Measurements from ENCODE around the gene DIPK1B.

The DIPK1B gene

DNA sequence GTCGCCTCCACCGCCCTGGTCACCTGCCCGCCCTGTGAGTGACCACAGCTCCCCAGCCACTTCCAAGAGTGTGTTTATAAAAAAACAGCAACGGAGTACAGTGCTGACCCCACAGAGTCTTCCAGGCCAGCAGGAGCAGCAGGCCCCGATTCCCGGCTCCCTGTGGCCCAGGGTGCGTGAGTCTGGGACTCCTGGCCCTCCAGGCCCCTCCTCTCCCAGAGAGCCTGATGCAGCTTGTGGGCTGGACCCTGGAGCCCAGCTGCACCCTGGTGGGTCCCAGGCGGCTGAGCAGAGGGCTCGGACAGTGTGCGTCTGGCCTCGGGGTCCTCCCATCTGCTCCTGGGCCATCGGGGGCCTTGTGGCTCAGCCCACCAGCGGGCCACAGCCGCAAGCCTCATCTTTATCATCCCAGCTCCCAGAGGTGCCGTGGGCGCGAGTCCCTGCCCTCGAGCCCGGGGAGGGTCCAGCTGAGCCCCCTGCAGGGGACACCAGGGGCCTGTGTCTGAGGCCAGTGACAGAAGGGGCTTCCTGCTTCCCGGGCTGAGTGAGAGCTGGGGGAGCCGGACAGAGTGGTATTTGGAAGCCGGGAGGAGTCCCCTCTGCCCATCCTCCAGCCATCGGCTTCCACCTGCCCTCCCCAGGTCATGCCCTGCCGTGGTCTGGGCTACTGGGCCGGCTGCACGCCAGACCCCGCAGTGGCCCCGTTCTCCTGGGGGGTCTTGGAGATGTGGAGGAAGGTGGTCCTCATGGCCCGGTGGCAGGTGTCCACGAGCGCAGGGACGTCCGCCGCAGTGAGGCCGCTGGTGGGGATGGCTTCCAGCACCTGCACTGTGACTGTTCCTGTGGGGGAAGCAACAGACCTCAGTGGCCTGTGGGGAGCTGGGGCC is 39.0 kb upstream of the DIPK1B start:
- no peak for DNase-seq

DNA sequence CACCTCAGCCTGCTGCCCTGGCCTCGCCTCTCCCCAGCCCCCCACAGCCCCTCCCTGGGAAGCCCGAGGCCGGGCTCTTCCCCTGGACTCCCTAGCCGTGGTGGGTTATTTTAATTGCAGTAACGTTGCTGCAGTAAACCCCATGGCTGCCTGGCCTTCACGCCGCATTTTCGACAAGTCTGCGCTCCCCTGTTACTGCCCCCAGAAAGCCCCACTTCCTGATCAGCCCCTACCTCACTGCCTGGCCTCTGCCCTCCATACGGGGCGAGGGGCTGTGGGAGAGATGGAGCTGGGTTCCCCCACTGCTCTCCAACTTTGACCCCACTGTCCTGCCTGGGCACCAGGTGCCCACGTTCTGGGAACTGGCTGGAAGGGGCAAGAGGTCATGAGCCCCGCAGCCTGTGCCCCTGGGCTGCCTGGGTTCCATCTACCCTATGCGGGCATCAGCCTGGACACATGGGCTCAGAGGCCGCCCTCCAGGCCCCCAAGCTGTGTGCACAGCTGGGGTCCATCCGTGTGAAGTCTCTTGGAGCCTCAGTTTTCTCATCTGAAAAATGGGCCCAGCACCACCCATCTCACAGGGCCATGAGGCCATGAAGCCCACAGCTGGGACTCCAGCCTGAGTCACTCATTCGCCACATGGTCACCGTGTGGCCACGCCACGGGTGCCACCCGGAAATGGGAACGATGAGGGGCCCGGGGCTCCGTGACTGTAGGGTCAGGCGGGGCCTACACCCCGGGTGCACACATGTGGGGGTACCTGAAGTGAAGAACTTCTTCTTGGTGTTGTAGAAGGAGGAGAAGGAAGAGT is 38.2 kb upstream of the DIPK1B start:
- no peak for DNase-seq

DNA sequence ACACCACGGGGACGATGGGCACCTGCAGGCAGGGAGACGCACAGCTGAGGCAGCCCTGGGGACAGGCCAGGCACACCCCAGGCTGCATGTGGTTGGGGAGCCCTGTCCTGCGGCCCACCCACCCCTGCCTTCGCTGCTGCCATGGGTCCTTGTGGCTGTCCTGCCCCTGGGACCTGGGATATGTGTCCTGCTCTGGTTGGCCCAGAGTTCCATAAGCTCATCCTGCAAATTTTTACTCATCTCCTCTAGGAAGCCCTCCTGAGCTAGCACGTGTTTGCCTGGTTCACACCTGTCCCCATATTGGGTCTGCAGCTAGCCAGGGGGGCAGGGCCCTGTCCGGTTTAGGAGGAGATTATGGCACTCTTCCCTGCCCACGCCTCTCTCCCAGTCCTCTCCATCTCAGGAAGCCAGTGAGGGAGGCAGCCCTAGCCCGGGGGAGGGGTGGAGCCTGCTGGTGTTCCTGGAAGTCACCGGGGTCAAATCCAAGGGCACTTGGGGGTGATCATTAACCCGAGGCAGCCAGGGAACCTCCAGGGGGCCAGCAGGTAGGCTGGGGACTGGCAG is 37.5 kb upstream of the DIPK1B start:
- no peak for DNase-seq

DNA sequence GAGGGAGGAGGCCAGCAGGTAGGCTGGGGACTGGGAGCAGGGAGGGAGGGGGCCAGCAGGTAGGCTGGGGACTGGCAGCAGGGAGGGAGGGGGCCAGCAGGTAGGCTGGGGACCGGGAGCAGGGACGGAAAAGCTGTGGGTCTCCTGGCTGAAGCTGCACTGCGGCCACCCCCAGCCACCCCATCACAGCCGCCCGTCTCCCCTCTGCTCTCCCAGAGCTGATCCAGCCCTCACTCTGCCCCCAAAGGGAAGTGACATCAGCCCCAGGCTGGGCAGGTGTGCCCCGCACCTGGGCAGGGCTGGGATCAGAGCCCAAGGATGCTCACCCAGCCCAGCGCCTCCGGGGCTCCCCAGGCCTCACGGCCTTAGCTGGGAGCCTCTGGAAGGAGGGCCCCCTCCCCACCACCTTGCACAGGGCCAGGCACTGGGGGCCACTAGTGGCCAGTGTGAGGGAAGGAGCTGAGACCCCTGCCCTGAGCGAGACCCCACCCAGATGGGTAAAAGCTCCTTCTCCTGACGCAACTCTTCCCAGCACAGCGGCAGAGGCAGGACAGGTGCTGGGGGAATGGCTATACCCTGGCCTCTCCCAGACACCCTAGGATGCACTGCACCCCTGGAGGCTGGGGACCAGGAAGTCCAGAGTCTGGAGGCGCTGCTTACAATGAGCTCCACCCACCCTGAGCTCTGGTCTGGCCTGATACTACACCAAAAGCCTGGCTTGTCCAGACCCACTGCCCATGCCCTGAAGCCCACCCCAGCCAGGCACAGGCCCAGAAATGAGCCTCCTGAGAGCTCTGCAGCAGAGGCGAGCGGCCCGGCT is 36.7 kb upstream of the DIPK1B start:
- DNase-seq: no peak

DNA sequence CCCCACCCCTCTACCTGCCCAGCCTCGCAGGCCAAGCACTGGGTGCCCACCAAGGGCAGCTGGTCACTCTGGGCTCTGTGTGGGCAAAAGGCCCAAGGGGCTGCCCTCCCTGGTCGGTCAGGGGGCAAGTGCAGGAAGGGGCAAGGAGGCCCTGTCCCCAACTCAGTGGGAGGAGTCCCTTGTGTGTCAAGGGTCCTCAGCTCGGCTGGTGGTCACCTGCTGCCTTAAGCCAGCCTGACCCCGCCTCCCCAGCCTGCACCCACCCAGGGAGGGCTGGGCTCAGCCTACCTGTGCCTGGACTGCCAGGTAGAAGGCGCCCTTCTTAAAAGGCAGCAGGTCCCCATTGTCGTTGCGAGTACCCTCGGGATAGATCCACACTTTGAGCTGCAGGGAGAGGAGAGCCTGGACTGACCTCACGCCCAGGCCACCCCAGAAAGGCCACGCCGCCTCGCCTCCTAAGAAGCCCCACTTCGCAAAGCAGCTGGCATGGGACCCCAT is 36.0 kb upstream of the DIPK1B start:
- no peak for DNase-seq

DNA sequence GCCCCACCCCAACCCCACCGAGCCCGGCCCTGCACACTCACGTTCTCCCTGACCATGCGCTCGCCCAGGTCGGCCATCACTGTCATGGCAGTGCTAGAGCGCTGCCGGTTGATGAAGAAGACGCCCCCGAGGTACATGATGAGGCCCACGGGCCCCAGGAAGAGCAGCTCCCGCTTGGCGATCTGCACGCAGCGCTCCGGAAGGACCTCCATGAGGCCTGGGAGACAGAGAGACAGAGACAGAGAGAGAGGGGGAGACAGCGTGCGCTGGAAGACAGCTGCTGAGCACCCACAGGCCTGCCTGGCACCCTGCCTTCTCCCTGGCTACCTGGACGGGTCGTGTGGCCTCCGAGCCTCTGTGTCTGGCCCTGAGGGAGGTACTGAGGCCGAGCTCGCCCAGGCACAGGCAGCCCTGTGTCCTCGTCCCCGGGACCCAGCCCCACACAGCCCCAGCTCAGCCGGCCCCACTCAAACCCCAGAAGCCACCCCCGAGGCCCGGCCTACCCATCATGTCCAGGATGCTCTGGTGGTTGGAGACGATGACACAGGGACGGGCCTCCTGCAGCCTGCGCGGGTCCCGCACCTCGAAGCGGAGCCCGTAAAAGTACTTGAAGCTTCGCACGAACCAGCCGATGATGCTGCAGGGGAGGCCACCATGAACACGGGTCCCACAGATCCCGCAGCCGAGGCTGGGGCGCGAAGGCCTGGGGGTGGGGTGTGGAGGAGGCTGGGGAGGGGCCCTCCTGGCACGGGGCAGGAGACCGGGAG is 35.3 kb upstream of the DIPK1B start:
- DNase-seq: no peak

DNA sequence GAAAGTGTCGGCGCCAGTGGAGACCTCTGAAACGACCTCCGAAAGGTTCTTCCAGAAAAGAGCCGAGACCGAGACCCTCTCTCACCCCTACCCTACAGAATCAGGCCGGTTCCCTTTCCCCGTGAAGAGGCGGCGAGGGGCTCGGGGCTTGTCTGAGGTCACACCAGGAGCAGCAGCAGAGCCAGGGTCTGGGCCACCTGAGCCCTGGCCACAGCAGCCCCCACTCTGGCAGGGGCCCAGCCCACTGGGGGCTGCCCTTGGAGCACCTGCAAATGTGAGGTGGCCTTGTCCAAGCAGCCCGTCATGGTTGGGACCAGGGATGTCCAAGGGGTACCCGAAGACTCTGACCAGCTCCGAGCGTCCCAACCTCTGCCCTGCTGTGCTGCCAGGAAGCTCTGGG is 34.3 kb upstream of the DIPK1B start:
- DNase-seq: no peak

DNA sequence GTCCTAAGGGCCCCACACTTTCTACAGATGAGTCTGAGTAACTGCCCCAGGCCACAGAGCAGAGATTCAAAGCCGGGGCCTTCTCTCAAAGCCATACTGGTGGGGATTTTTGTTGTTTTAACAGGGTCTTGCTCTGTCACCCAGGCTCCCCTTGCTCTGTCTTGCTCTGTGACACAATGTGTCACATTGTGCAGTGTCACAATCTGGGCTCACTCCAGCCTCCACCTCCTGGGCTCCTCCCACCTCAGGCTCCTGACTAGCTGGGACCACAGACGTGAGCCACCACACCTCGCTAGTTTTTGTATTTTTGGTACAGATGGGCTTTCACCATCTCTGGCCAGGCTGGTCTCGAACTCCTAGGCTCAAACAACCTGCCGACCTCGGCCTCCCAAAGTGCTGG is 33.7 kb upstream of the DIPK1B start:
- no peak for DNase-seq

DNA sequence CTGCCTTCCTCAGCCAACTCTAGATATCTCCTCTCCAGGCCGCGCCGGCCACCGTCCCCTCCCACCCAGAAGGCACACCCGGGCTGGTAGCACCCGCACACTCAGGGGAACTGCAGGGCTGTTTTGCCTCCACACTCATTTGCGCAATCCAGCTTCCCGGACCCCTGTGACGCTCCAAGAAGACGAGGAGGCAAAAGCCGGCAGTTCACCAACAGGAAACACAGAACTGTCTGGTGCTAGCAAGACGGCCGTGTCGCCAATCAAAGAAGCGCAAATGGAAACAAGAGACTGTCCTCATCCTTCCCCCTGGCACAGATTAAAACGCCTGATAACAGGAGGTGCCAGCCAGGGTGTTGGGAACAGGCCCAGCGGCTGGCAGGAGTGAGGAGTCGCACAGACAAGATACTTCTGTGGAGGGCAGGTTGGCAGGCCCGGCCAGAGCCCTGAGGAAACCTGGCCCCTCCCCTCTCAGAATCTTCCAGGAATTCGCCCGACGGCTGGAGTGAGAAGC is 32.9 kb upstream of the DIPK1B start:
- DNase-seq: no peak

DNA sequence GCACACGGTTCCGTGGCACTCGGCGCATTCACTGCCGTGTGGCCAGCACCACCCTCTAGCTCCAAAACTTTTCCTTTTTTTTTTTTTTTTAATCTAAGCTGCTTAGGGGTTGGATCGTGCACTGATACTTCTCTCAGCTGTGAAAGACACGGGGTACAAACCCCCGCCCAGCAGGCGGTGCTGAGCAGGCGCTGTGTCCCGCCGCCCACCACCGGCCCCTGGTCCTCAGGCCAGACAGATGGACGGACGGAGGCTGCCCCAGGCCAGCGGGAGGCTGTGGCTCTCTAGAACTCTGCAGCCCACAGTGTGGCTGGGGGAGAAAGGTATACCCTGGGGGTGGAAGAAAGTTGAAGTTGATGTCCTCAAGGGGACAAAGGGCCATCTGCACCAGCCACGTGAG is 31.3 kb upstream of the DIPK1B start:
- DNase-seq: no peak

DNA sequence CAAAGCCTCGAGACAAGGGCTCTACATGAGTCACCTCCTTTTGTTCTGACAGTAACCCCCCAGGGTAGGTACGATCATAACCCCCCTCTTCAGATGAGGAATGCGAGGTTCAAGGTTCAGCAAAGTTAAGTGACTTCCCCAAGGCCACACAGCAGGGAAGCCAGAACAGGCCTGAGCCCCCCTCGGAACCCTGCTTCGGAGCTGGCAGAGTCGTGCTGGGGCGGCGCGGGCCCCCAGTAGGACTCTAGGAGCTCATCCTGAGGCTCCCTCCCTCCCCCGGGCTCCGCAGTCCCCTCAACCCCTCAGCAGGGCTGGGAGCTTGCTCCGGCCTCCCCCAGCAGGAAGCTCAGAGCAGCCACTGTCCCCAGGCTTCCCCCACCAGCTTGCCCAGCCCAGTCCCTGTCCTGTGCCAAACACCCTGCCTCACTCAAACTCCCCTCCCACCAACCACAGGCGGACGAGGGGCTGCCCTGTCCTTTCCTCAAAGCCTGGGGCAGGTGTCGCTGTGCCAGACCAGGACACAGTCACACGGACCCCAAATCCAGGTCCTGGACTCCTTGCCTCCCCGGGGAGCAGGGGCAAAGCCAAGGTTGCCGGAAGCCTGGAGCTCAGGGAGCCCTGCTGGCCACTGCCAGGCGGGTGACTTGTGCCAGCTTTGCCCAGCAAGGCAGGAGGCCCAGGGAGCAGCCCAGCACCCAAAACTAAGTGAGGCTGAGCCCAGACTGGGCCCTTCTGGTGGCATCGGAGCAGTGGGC is 30.2 kb upstream of the DIPK1B start:
- DNase-seq: no peak

DNA sequence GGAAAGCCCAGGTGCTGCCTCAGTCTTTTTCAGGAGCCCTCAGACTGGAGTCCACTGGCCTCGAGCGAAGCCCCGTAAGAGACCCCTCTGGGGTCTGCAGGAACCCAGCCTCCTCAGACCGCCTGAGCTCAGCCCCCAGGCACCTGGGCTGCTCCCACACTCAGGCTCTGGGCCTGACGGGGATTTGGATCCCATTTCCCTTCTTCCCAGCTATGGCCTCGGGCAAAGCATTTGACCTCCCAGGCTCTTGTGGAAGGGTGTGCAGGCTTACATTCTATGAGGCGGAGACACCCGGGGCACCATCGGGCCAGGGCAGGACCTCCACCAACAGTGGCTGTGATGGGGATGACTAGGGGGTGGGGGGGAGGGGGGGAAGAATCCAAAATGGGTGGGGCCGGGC is 29.7 kb upstream of the DIPK1B start:
- no peak for DNase-seq

DNA sequence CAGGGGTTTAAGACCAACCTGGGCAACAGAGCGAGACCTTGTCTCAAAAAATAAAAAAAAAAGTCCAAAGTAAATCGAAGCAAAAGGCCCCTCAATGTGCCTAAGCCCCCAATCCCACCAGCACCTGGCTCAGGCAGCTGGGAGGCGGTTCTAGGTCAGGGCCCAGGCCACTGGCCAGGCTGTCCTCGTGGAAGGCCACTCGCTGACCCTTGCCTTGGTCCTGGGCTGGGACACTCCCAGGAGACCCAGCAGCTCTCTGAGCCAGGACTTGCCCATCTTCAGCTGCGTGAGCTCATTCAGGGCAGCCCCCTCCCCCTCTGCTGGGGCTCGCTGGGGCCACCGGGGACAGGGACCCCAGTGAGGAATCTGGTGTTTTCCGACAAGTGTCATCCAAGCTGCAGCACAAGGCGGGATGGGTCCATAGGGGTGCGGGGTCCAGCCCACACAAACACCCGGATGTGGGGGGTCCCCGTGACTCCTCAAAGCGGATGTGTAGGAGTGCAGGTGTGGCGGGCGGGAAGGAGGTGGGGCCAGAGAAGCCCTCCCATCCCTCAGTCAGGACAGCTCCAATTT is 29.1 kb upstream of the DIPK1B start:
- DNase-seq: no peak

DNA sequence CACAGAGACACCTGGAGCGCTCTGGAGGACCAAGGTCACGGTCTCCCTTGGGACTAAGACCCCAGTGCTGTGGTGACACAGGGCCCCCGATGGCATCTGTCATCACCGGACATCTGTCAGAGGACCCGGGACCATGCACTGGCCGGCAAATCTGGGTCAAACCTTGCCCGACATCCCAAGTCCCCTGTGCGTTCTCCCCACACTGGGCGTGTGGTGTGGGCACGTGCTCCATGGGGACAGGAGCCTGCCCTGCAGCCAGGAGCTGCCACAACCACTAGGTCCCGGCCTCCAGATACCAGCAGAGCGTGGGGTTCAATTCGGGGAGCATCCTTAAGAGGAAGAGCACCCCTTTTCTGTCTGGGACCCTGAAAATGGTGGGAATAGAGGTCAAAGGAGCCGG is 28.6 kb upstream of the DIPK1B start:
- no peak for DNase-seq

DNA sequence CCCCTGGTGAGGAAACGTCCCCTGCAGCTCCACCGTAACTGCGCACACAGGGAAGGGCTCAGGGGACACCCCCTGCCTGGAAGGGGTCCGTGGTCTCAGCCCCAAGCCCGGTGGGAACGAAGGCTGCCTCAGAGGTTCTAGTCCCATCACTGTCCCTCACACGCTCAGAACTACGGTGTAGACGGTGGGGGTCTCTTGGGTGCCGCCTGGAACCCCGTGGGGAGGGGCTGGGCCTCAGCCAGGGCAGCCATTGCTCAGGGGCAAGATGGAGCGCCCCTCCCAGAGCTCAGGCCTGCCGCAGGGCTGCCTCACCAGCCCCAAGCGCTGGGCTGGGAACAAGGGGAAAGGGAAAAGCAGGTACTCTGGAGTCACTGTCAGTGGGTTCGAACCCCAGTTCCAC is 28.0 kb upstream of the DIPK1B start:
- no peak for DNase-seq

DNA sequence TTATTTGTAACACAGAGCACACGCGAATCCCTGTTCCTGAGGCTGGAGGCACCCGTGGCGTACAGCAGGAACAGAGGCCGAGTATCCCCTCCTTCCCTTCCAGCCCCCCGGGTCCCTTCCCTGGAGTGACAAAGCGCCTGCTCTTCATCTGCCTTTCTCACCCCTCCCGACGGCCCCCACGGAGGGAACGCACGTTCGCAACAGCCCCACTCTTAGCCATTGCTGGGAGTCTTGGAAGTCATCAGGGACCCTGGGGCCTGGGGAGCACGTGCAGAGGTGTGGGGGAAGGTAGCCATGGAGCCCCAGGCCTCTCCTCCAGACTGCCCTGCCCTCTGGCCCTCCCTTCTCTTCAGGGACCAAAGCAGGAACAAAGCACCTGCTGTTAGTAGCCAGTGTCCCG is 27.6 kb upstream of the DIPK1B start:
- DNase-seq: no peak

DNA sequence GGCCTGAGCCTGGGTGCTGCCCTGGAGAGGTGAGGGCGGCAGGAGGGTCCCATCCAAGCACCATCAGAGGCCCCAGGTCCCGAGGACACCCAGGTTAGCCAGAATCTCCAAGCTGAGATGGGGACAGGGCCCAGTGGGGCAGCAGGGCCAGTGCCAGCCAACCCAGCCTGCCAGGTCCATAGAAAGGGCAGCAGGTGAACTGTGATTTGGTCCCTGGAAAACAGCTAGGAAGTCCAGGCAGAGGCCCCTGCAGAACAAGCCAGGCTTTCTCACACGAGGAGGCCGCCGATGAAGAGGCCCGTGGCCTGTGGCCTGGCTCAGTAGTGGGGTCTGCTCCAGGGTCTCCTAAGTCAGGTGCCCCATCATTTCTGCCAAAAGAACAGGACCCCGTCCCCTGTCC is 27.2 kb upstream of the DIPK1B start:
- DNase-seq: no peak

DNA sequence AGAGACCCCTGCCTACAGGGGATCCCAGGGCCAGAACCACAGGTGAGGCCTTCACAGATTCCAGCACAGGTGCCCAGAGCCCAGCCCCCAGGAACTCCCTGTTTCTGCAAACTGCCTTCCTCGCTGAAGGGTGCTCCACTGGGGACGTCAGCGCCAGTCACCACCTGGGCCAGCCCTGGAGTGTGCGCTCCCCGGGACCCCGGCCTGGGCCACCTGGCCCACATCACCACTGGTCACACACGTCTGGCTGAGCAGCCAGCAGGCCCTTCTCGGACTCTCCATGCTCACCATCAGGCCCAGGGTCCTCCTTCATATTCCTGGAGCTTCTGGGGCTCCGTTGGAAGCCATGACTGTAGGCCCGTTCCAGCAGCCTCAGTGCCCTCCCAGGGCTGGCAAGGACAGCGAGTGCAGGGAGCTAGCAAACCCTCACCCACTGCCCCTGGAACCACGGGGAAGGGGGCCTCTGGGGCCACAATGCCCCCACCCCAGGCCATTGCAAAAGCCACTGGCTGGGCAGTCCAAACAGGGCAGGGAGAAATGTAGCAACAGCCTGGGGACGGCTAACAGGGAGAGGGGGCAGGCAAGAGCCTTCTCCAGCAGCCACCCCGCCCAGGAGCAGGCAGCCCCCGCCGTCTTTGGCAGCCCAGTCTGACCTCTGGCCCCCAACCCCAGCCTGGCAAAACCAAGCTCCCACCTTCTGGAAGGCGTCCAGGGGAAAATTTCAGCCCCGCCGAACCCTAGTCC is 26.4 kb upstream of the DIPK1B start:
- no peak for DNase-seq

DNA sequence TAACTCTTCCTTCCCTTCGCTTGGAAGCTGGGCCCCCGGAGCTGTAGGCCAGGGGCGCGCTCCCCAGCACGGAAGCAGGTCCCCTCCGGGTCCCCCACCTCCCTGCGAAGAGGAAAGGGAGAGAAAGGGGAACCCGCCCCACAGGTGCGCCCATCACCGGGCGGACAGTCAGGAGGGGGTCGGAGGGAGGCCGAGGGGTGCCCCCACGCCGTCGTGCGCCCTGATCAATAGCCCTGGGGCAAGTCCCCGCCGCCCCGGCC is 25.9 kb upstream of the DIPK1B start:
- no peak for DNase-seq
